Parathyroid adenoma (tissue), 2 donors: ENCODE results near the gene CD2AP.

Experiments used
- H2AFZ ChIP-seq: fragments of 300-600 bp; sonication (generic); one replicate; pipeline ENCODE4 v1.7.0; 2017; ENCODE audit warnings: antibody characterized with exemption, mild to moderate bottlenecking
- H3K27ac ChIP-seq: fragments of 300-600 bp; sonication (generic); one replicate; pipeline ENCODE4 v1.7.0; 2017
- H3K27me3 ChIP-seq: fragments of 300-600 bp; sonication (generic); one replicate; pipeline ENCODE4 v1.7.0; 2017; ENCODE audit warnings: low read length; ENCODE audit not compliant: control insufficient read depth, insufficient read depth
- H3K36me3 ChIP-seq: fragments of 300-600 bp; sonication (generic); one replicate; pipeline ENCODE4 v1.7.0; 2017; ENCODE audit warnings: low read length; ENCODE audit not compliant: control insufficient read depth, insufficient read depth
- H3K4me1 ChIP-seq: fragments of 300-600 bp; sonication (generic); one replicate; pipeline ENCODE4 v1.7.0; 2017; ENCODE audit warnings: control low read depth
- H3K4me2 ChIP-seq: fragments of 300-600 bp; sonication (generic); one replicate; pipeline ENCODE4 v1.7.0; 2017; ENCODE audit warnings: low read length
- H3K4me3 ChIP-seq: fragments of 300-600 bp; sonication (generic); one replicate; pipeline ENCODE4 v1.7.0; 2017; ENCODE audit warnings: low read depth, low read length
- H3K79me2 ChIP-seq: fragments of 300-600 bp; sonication (generic); one replicate; pipeline ENCODE4 v1.7.0; 2017; ENCODE audit warnings: control low read depth
- H3K9ac ChIP-seq: fragments of 300-600 bp; sonication (generic); one replicate; pipeline ENCODE4 v1.7.0; 2017; ENCODE audit warnings: mild to moderate bottlenecking
- H3K9me3 ChIP-seq: fragments of 300-600 bp; sonication (generic); one replicate; pipeline ENCODE4 v1.7.0; 2017; ENCODE audit warnings: low read length; ENCODE audit not compliant: control insufficient read depth
- CTCF ChIP-seq: fragments of 300-600 bp; sonication (generic); IDR thresholded peaks from one replicate; pipeline ENCODE4 v1.7.0; 2017; ENCODE audit warnings: antibody characterized with exemption, mild to moderate bottlenecking
- donor health status: primary hyperparathyroidism.

The CD2AP gene

GRCh38 chr6:47648031-47648430 lies 170.4 kb downstream of the CD2AP start:
- Histone ChIP-seq H3K79me2 (no peaks in the 10 kb centered on the region), H3K4me3 (no peak overlapping the region), H3K9me3 (no peaks in the 10 kb centered on the region), H3K27me3 (no peaks in the 10 kb centered on the region), H3K27ac (no peak overlapping the region), H2AFZ (no peak overlapping the region), H3K4me2 (no peak overlapping the region), H3K9ac (no peak overlapping the region), H3K4me1 (no peaks in the 10 kb centered on the region), H3K36me3 (no peaks in the 10 kb centered on the region)
- TF ChIP-seq CTCF: no peak

GRCh38 chr6:47650553-47651432 lies 173.2 kb downstream of the CD2AP start:
- Histone ChIP-seq H3K4me2 (no peak overlapping the region), H3K27ac (no peak overlapping the region), H3K79me2 (no peaks in the 10 kb centered on the region), H3K9ac (no peak overlapping the region), H3K4me3 (no peak overlapping the region), H3K27me3 (no peaks in the 10 kb centered on the region), H3K36me3 (no peaks in the 10 kb centered on the region), H3K9me3 (no peaks in the 10 kb centered on the region), H2AFZ (peak overlapping the region; percentile 11), H3K4me1 (no peaks in the 10 kb centered on the region)
- no peak for TF ChIP-seq CTCF

- no peak overlapping the region for H3K4me2 ChIP-seq
- H3K36me3 ChIP-seq: no peaks in the 10 kb centered on the region
- H3K79me2 ChIP-seq: no peaks in the 10 kb centered on the region
- no peaks in the 10 kb centered on the region for H3K27me3 ChIP-seq
- H3K4me3 ChIP-seq: no peak overlapping the region
- no peaks in the 10 kb centered on the region for H3K9me3 ChIP-seq
- no peak overlapping the region for H3K9ac ChIP-seq
- no peak for TF ChIP-seq CTCF
- H3K27ac ChIP-seq: no peak overlapping the region
- no peaks in the 10 kb centered on the region for H3K4me1 ChIP-seq
- peak overlapping the region; percentile 9 for H2AFZ ChIP-seq
Observed at GRCh38 chr6:47651505-47651944, 173.9 kb downstream of the CD2AP start.

GRCh38 chr6:47653706-47654105 lies 176.1 kb downstream of the CD2AP start:
- H3K4me1 ChIP-seq: no peaks in the 10 kb centered on the region
- no peak overlapping the region for H3K27ac ChIP-seq
- no peaks in the 10 kb centered on the region for H3K27me3 ChIP-seq
- no peak overlapping the region for H2AFZ ChIP-seq
- H3K4me3 ChIP-seq: no peak overlapping the region
- no peak overlapping the region for H3K4me2 ChIP-seq
- H3K36me3 ChIP-seq: no peaks in the 10 kb centered on the region
- H3K79me2 ChIP-seq: no peaks in the 10 kb centered on the region
- no peaks in the 10 kb centered on the region for H3K9me3 ChIP-seq
- no peak overlapping the region for H3K9ac ChIP-seq
- TF ChIP-seq CTCF: no peak

GRCh38 chr6:47654255-47654654 lies 176.7 kb downstream of the CD2AP start:
- Histone ChIP-seq H3K4me3 (no peak overlapping the region), H3K27ac (no peak overlapping the region), H3K27me3 (no peaks in the 10 kb centered on the region), H2AFZ (no peak overlapping the region), H3K4me2 (no peak overlapping the region), H3K9ac (no peak overlapping the region), H3K79me2 (no peaks in the 10 kb centered on the region), H3K4me1 (no peaks in the 10 kb centered on the region), H3K36me3 (no peaks in the 10 kb centered on the region), H3K9me3 (no peaks in the 10 kb centered on the region)
- no peak for TF ChIP-seq CTCF
